ENCODE results near the gene CADM1.

Gene CADM1

DNA sequence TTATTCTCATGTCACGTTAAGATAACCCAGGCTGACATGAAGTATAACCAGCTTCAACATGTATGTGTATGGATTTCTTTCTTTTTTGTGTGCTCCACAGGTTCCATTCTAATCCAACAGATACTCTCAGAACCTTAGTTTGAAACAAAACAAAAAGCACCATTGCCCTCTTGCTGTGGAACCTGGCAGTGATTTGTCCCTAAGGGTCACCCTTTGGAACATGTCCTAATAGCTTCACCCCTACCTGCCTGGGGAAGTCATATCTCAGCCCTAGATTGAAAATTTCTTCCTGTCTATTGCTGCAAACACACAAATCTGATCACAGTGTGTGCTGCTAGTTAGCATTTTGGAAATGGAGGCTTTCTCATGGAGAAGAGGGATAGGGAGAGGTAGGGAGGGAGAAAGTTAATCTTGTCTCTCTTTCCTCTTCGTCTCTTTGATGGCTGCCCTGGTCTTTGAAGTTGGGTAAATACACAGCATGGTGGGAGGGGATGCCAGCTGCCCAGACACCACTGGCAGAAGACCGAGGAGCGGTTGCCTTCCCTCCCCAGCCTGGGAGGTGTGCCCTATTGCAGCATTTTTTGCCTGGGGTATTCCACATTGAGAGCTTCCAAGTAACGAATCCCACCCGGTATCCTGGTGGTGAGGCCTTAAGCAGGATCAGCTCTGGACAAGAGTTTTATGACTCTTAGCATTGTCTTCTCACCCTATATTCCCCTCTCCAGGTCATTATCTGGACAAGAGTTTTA lies 11.6 kb upstream of the CADM1 start:
- no peak for DNase-seq

DNA sequence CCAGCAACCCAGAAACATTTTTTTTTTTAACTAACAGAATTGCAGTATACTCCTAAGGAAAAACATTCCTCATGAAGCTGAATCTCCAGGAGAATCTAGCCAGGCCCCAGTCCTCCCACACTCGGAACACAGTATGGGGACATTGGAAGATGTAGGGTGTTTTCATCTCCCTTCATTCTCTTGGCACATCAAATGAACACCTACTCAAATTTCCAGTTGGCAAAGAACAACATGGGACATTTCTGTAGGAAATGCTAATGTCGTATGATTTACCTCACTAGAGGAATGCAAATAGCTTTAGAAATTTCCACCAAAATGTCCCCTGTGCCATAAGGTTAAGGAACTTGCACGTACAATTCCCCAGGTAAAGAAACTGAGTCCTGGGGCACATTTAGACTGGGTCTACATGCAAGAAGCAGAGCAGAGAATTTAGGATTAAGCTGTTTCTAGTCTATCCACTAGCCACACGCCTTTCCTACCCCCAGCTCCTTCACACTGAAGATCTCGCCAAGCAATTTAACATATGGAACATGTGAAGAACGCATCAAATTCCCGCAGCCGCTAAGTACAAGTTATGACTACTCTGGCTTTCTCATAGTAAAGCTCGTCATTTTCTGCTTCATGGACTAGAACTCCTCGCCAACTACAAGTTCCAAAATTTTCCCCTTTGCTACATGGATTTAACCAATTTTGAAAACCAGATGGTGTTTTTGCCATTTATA lies 2.9 kb upstream of the CADM1 start:
- no peak for DNase-seq

DNA sequence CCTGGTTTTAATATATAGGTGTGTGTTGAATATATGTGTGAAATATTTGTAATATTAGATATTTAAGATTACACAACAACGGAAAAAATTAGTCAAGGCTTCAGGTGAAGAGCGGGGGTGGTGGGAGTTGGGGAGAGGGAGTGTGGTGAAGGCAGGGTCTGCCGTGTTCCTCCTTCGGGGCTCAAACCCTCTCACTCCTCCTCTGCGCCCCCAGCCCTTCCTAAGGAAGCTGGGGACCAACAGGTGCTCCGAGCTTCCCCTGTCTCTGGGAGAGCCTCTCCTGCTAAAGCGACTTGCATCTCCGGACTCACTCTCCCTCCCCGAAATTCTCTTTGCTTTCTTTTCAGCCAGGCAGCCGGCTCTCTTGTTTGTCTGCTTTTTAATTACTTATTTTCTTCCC lies 960 bp upstream of the CADM1 start:
- no peak for DNase-seq

DNA sequence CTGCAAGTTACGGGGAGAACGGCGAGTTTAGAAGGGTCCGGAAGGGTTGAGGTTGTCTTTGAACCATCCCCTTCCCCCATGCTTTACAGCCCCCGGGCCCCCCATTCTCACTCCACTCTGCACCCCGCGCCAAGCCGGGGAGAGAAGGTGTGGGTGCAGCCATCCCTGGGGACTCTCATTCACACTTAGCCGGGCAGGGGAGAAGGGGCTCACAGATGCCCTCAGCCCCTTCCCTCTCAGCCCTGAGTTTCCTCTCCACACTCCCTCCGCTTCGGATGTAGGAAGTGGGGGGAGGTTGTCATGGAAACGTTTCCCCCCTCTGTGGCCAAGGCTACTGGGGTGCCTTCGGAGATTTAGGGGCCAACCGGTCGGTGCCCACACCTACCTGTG lies 334 bp downstream of the CADM1 start:
- no peak for DNase-seq

DNA sequence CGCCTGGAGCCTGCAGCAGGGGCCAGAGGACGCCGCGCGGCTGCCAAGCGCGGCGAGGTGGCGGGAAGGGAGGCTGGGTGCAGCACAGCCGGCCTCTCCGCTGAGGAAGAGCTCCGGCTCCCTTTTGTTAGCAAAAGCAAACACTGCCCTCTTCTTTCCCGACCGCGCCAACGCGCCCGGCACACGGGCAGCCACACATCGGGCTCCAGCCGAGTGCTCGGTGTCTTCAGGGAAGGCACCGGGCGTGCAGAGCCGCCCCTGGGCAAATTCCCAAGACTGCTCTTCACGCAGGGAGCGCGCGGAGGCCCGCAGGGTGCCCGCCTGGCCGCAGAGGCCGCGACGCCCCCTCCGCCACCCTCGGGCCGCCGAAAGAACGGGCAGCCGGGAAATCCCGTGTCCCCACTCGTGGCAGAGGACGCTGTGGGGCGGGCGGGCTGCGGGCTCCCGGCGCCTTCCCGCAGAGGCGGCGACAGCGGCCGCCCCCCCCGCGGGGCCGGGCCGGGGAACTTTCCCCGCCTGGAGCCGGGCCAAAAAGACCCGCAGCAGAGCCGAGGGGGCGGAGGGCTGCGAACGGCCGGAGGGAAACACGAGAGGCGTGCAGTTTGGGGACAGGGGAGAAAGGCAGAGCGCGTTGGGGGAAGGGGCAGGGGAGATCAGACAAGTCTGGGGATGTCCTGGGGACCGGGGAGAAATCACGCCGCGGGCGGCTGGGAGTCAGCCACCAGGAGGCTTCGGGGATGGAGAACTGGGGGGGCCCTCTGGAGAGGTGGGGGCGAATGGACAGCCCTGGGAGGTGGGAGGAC lies 931 bp downstream of the CADM1 start:
- DNase-seq: no peak

DNA sequence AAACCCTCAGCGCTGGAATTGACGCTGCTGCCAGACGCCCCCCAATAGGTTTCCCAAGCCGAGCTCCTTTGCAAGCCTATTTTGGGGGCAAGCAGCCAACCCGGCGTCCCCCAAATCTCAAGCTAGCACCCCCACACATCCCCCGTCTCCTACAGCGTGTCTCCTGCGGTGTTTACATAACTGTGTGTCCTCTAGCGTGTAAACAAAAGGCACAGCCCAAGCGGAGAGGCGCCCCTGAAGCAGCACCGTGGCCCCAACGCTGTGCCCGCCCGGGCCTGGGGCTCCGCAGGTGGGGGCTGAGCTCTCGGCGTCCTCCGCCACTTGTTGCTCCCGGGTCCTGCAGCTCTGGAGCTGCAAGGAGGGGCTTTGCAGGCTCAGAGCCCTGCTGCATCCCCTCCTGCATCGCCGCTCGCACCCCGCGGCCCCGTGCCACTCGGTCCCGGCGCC lies 1.6 kb downstream of the CADM1 start:
- DNase-seq: no peak

DNA sequence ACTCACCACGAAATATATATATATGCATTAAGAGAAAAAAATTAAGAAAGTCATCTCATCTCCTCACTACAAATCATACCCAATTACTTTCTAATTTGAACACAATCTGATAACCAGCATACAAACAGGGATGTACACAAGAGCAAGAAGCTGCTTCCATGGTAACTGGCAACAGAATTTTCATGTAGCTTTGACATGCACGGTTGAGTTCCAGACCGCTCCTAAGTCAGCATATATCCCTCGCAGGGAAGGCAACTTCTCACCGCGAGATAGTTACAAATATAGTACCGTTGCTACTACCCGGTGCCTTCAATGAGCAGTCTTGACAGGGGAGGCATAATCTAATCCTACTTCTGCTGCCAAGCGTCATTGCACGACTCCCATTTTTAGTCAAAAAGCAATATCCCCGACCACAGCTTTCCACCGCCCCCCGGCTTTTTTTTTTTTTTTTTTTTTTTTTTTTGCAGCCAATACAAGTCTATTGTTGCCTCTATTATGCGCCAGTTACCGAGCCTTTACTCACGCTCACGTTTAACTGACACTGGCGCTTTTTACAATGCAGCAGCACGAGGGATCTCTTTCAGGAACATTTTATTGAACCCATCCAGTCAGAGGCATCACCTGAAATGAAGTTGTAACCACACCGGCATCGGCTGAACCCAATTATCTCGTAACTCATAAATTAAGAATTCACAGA lies 2.2 kb downstream of the CADM1 start:
- no peak for DNase-seq

DNA sequence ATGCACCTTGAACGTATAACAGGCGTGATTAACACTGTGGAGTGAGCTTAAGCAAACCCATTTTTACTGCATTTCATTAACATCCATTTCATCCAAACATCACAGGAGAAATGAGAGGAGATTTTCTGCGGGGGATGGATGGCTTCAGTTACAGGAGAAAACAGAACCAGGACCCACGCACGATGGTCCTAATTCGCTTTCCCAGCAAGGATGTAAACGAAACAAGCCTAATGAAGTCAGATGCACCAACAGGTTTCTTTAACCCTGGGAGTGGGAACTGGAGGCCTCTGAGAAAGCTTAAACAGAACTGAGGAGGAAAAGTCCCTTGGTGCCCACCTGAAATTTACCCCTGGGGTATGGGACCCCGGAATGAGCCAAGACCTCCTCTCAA lies 2.7 kb downstream of the CADM1 start:
- no peak for DNase-seq

DNA sequence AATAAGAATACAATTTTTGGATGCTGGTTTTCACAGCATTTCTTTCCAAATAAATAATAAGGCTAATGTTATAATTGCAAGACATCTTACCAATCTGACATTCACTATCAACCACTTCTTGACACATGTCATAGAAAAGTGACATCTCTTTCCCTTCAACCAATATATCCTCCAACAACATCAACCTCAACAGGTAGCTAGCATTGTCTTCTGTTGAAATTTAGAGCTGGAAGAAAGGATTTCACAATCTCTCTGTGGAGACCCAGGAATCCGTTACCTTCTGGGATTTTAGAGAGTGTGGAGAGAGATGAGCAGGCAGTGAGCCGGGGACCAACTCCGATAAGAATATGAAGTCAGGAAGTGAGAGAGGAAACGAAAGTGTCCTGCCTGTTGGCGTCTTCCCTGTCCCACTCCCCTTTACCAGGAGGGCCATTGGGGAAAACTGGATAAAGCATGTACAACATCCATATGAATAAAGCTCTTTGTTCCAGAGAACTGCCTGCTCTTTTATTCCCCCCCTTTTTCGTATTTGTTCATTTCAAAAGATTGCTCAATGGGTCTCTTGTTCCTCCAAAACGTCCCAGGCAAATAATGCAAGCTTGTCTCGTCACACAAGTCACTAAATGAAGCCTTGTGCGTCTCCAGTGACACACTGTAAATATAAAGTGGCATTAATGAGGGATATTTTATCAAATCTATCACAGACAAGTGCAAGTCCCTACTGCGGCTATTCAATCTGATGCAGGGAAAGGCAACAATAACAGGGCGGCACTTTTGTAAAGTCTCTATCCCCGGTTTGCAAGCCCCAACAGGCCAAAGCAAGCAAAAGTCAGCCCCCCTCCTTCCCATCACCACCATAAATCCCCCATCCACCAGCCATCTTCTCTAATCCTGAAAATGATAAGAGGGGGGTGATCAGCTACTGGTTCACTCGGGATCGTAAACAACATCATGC lies 3.4 kb downstream of the CADM1 start:
- no peak for DNase-seq

DNA sequence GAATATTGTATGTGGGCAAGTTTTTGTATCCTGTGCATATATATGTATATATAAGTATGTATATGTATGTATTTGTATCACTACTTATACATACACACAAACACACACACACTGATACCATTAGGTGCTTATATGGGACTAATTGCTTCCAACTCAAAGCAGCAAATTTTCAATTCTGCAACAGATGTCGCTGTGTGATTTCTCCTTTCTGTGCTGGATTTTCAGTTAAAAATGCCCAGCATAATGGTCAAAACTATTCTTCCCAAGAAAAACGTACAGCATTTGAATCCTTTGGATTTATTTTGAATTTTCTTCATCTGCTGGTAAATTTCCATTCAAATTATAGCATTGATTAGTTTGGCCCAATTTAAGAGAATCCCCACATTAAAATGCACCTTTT lies 4.3 kb downstream of the CADM1 start:
- DNase-seq: no peak

DNA sequence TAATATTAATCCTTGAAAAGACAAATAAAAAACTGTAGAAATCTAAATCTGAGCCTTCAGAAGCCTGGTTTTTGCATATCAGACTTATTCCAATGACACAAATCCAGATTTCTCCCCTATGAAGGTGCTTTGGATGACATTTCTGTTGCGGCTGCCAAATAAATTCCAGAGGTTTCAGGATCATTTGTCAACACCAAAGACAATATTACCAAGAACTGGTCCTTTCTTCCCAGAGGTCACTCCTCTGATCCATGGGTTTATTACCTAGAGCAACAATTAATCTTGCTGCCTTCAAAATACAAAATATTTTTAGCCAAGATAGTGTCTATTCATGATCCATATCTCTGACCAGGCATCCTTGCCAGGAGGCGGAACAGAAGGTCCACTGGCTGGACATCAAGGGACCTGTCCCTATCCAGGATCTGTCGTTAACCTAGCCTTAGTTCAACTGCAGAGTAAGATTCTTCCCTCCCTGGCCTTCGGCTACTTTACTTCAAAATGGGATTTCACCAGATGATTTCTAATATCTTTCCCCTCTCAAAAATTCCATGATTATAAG lies 4.9 kb downstream of the CADM1 start:
- DNase-seq: no peak

DNA sequence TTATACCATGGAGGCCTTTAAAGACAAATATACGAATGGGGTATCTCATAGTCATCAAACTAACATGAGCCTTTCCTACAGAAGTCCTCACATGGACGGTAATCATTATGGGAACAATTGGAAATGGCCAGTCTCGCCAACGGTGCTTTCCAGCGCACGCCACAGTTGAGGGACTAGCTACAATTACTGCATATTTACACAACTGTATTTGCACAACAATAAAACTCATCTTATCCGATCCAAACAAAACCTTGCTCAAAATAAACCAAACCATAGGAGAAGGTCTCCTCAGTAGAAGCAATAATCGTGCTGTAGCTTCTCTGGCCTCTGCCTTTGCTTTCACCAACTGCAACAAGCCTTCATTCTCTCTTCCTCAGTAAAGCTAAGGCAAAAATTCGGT lies 5.9 kb downstream of the CADM1 start:
- no peak for DNase-seq

DNA sequence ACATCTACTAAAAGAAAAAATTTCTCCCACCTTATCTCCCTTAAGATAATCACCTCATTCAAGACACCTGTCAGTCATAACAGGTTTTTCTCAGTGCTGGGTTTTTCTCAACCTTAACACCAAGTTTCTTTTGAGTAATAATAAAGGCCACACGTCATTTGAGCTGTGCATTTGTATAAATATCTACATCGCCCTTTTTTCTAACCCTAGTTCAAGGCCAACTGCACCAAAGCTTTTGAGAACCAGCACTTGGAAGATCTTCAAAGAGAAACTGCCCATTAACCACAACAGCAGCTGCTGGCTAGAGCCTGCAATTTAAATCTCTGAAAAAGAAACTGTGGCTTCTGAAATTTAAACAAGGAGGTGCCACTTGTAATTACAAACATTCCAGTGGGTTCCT lies 6.9 kb downstream of the CADM1 start:
- no peak for DNase-seq

DNA sequence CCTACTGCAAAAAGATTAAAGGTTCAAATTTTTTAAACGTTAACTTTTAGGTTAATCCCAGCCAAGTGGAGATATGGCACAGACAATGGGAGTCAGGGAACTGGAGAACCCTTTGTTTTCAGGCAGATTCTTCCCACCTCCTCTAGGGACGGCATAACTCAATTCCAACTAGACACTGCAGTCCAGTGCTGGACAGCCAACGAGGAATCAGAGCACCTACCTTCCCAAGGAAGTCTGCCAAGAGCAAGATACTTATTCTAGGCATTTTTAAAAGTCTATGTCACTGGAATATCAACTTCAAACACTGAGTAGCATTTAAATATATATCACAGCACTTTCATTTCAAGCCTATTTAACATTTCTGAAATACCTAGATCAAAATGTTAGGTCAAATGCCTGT lies 7.3 kb downstream of the CADM1 start:
- DNase-seq: no peak

DNA sequence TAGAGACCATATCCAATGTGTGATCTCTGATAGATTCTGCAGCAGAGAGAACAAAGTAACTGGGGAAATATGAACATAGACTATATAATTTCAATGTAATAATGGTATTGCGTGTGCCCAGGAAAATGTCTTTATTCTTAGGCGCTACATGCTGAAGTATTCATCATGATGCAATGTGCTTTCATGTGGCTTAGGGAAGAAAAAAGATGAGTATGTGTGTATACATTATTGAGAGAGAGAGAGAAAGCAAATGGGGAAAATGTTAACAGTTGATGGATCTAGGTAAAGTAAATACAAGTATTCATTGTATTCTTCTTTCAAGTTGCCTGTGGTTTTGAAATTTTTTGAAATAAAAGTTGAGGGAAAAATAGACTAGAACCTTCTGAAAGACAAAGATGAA lies 10.3 kb downstream of the CADM1 start:
- no peak for DNase-seq

DNA sequence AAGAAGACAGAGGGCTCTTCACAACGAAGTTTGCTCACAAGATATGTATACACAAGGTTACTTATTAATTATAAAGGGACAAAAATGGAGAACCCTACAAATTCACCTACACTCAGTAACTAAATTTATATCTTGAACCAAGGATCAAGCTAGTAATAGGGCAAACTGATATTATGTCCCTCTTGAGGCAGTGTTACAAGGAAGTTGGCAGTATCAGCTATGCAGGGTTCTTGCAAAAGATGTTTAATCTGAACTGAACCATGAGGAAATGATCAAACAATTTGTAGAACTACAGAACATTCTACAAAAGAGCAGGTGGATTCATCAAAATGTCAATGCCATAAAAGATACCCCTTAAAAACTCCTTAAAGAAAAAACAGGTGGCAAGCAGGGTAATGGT lies 10.7 kb downstream of the CADM1 start:
- DNase-seq: no peak

DNA sequence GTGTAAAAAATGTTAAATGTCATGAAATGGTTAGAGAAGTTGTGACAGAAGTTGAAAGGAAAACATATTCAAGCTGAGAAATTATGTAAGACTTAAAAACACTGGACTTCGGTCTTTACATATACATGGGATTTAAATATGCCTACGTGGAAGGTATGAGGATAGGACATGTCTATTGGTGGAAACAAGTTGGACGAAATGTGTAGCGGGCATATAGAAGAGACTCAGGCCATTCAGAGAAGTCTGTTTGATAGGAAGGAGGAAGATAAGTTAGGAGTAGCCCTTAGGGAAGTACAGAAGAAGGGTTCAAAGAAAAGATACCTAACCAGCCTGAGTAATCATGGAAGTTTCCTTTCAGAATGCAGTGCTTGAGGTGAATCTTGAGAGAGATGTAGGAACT lies 14.7 kb downstream of the CADM1 start:
- no peak for DNase-seq

DNA sequence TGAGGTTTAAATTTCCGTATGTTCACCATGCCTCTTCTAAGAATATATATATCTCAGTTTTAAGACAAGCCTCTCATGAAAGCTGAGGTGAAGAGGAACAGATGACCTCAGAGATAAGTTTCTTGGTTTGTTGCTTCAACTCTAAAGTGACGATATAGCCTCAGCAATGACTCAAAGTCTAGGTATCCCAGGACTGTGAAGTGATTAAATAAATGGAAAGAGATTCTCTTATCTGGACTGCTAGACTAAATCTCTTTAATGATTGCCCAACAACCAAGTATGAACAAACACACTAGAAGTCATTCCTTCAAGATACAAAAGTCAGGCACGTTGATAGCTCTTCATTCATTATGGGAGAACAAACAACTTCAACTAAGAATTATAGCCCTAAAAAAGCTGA lies 15.3 kb downstream of the CADM1 start:
- no peak for DNase-seq

DNA sequence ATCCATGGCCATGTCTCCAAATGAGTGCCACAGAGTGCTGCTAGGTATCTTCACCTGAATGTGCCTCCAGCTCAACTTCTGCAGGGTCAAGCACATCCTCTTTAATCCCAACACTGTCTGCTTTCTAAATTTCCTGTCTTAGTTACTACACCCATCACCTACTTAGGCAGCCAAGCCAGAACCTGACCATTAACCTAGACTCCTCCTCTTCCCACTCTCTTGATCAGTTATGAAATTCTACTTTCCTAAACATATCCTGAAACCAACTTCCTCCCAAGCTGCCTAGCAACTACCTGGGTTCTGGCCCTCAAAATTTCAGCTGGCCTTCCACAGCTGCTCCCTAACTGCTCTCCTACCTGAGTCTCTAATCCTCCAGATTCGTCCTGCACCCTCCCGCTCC lies 22.7 kb downstream of the CADM1 start:
- no peak for DNase-seq

DNA sequence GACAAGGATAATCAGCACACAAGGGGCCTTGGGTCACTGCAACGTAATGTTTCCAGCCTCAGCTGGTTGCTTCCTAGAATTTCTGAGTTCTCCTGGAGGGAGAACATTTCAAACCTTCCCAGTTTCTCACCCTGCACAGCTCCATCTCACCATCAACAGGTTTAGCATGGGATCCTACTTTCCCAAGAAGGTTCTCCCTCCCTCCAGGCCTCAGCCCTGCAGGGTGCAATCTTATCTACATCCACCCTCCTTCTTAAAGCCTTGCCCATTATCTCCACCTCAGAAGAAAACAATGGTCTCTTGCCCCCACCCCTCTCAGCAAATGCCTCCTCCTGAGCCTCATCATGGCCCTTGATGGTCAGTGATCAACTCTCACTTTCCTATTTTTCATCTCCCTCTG lies 23.6 kb downstream of the CADM1 start:
- no peak for DNase-seq

DNA sequence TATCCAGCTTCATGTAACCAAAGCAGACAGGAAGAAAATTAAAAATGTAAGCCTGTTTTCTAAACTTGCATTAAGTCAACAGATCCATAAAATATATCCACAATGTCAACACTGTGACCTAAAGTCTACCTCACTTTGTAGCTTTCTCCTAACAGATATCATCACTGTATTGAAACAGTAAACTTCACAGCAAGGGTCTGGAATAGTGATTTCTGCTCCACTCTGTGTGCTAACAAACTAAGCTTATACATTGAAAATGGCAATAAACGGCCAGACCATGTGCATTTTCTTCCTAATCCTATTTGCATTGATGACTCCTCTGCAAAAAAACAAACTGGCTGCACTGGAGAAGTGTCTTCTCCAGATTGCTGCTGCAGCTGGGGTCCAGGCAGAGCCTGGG lies 26.8 kb downstream of the CADM1 start:
- DNase-seq: no peak
